ENCODE measurements around the gene PTPRS.

The PTPRS gene

DNA sequence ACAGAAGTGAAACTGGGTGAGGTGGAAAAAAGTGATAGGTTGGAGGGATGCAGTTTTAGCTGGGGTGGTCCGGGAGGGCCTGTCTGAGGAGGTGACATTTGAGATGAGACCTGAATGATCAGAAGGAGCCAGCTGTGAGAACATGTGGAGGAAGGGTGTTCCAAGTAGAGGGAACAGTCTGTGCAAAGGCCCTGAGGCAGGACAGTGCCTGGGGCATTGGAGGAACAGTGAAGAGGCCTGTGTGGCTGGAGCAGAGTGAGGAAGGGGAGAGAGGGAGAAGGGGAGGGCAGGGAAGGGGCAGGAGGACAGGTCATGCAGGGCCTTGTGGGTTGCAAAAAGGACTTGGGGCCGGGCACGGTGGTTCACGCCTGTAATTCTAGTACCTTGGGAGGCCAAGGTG is 36.3 kb upstream of the PTPRS start:
- ChIA-PET CTCF (interaction anchor here (1.1 to 1.5 kb wide), 2 partner anchors 55 to 315 kb away, joined by 3 to 4 read pairs; no protein-coding TSS in a partner anchor), POLR2A (no interaction called here)
- TF ChIP-seq, protein P1, sequence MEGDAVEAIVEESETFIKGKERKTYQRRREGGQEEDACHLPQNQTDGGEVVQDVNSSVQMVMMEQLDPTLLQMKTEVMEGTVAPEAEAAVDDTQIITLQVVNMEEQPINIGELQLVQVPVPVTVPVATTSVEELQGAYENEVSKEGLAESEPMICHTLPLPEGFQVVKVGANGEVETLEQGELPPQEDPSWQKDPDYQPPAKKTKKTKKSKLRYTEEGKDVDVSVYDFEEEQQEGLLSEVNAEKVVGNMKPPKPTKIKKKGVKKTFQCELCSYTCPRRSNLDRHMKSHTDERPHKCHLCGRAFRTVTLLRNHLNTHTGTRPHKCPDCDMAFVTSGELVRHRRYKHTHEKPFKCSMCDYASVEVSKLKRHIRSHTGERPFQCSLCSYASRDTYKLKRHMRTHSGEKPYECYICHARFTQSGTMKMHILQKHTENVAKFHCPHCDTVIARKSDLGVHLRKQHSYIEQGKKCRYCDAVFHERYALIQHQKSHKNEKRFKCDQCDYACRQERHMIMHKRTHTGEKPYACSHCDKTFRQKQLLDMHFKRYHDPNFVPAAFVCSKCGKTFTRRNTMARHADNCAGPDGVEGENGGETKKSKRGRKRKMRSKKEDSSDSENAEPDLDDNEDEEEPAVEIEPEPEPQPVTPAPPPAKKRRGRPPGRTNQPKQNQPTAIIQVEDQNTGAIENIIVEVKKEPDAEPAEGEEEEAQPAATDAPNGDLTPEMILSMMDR (IDR thresholded peaks at IDR 0.05; ENCODE audit: control extremely low read depth, extremely low read depth, low read depth, missing control alignments) = no peak
- DNase-seq (ENCODE audit: extremely low spot score) = no peak

DNA sequence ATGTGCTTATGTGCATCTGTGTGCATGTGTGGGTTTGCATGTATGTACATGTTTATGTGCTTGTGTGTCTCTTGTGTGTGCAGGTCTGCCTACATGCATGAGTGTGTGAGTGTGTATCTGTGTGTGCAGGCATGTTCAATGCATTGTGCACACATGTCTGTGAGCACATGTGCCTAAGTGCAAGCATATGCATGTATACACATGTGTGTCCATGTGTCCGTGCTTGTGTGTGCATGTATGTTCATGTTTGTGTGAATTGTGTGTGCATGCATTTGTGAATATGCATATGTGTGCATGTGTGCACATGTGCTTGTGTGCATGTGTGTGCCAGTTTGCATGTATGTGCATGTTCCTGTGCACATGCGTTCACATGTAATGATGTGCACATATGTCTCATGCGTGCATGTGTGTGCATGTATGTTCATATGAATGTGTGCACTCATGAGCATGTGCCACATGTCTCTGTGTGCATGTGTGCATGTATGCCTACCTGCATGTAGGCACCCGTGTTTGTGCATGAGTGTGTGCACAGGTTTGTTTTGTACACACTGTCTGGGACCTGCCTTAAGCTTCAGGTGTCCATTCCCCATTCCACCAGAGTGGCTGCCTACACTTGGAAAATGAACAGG is 32.1 kb upstream of the PTPRS start:
- DNase-seq (ENCODE audit: extremely low spot score) = no peak
- TF ChIP-seq, protein P1 (IDR thresholded peaks at IDR 0.05; ENCODE audit: control extremely low read depth, extremely low read depth, low read depth, missing control alignments) = no peak
- POLR2A ChIA-PET = no interaction called here
- CTCF ChIA-PET = no interaction called here

DNA sequence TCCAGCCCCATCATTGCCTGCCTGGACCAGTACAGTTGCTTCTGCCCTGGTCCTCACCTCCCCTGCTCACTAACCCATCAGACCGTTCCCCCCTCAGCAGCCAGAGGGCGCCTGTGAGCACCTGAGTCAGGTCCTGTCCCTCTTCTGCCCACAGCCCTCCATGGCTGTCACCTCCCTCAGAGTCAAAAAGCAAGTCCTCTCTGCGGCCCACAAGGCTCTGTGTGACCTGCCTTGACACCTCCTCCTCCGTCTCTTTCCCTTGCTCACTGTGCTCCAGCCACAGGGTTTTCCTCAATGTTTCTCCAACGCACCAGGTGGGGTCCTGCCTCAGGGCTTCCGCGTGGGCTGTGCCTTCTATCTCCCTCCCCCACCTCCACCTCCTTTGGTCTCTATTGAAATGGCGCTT is 29.4 kb upstream of the PTPRS start:
- DNase-seq (ENCODE audit: extremely low spot score) = peak; percentile 67
- POLR2A ChIA-PET = no interaction called here
- CTCF ChIA-PET = no interaction called here
- TF ChIP-seq, protein P1 (IDR thresholded peaks at IDR 0.05; ENCODE audit: control extremely low read depth, extremely low read depth, low read depth, missing control alignments) = peak; percentile 75

DNA sequence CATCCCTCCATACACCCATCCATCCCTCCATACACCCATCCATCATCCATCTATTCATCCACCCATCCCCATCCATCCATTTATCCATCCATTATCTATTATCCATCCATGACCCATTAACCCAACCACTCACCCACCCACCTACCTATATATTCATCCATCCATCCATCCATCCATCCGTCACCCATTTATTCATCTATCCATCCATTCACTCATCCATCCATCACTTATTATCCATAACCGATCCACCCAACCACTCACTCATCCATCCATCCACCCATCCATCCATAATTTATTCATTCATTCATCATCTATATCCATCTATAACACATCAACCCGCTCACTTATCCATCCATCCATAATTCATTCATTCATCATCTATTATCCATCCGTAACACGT is 28.7 kb upstream of the PTPRS start:
- TF ChIP-seq, protein P1 (IDR thresholded peaks at IDR 0.05; ENCODE audit: control extremely low read depth, extremely low read depth, low read depth, missing control alignments) = no peak
- CTCF ChIA-PET = interaction anchor here (1.0 kb wide), 1 partner anchor 16 kb away, joined by 3 read pairs; no protein-coding TSS in a partner anchor
- no peak for DNase-seq (ENCODE audit: extremely low spot score)
- POLR2A ChIA-PET = no interaction called here

DNA sequence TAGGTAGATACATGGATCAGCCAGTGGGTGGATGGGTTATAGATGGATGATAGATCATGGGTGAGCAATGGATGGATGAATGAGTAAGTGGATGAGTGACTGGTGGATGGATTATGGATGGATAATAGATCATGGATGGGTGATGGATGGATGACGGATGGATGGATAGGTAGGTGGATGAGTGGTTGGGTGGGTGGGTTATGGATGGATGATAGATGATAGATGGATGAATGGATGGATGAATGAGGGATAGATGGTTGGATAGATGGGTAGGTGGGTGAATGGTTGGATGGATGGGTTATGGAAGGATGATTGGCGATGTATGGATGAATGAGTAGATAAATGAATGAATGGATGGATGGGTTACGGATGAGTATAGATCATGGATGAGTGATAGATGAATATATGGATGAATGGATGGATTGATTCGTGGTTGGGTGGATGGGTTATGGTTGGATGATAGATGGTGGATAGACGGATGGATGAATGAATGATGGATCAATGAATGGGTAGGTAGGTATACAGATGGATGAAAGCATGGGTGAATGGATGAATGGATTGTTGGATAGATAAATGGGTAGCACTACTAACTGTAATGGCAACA is 27.0 kb upstream of the PTPRS start:
- POLR2A ChIA-PET = no interaction called here
- CTCF ChIA-PET = no interaction called here
- TF ChIP-seq, protein P1 (IDR thresholded peaks at IDR 0.05; ENCODE audit: control extremely low read depth, extremely low read depth, low read depth, missing control alignments) = no peak
- DNase-seq (ENCODE audit: extremely low spot score) = no peak

DNA sequence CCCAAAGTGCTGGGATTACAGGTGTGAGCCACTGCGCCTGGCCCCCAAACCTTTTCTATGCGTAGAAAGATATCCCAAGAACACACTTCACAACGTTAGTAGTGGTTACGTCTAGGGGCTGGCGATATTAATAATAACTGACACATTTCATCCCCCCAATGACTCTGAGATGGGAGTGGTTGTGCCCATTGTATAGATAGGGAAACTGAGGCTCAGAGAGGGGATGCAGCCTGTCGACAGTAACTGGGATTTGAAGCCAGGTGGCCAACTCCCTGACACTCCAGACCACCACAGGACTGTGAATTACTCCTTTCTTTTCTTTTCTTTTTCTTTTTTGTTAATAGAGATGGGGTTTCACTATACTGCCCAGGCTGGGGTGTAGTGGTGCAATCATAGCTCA is 25.3 kb upstream of the PTPRS start:
- TF ChIP-seq, protein P1 (IDR thresholded peaks at IDR 0.05; ENCODE audit: control extremely low read depth, extremely low read depth, low read depth, missing control alignments) = no peak
- ChIA-PET CTCF (no interaction called here), POLR2A (no interaction called here)
- no peak for DNase-seq (ENCODE audit: extremely low spot score)
